Measurements from ENCODE around the gene HECTD4.

DNA sequence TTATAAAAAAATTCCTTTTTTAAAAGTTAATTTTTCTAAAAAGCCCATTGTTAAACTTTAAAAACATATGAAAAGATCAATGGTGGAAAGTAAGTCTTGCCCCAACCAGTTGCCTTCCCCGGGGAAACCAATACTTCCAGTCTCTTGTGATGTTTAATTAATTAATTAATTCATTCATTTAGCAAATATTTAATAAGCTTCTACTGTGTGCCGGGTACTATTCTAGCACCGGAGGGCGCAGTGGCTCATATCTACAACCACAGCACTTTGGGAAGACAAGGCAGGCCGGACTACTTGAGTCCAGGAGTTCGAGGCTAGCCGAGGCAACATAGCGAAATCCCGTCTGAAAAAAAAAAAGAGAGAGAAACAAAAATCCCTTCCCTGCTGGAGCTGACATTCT is 87.4 kb downstream of the HECTD4 start:
- TF ChIP-seq, protein P1, sequence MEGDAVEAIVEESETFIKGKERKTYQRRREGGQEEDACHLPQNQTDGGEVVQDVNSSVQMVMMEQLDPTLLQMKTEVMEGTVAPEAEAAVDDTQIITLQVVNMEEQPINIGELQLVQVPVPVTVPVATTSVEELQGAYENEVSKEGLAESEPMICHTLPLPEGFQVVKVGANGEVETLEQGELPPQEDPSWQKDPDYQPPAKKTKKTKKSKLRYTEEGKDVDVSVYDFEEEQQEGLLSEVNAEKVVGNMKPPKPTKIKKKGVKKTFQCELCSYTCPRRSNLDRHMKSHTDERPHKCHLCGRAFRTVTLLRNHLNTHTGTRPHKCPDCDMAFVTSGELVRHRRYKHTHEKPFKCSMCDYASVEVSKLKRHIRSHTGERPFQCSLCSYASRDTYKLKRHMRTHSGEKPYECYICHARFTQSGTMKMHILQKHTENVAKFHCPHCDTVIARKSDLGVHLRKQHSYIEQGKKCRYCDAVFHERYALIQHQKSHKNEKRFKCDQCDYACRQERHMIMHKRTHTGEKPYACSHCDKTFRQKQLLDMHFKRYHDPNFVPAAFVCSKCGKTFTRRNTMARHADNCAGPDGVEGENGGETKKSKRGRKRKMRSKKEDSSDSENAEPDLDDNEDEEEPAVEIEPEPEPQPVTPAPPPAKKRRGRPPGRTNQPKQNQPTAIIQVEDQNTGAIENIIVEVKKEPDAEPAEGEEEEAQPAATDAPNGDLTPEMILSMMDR (conservative IDR thresholded peaks at IDR 0.05), result peak; percentile 40
- no peak for TF ChIP-seq ZFX (IDR thresholded peaks at IDR 0.05)
